Fibroblast of the aortic adventitia (primary cell): Measurements from ENCODE around the gene RAPGEF4. TPM values are rescaled to one million over a fixed set of nuclear protein-coding genes. Genes with fewer than 3 reads are reported as not detected.

ENCODE experiments used
- DNase-seq: peaks from one replicate; pipeline ENCODE4 v3.0.0-alpha.2; 2010; ENCODE audit warnings: low read depth
- H3K4me3 ChIP-seq: 2 replicates; pipeline ENCODE4 v1.5.1; 2011; ENCODE audit warnings: low read depth, mild to moderate bottlenecking, control low read depth, low read length, moderate library complexity
- CTCF ChIP-seq: IDR thresholded peaks from 2 replicates; pipeline ENCODE4 v1.5.1; 2011; ENCODE audit warnings: mild to moderate bottlenecking, low read length, control low read depth, inconsistent platforms; ENCODE audit not compliant: insufficient read depth
- total RNA-seq: library from RNA; depleted of rRNA; stranded (reverse); fragments of >200 nt; gene quantifications from 2 replicates; pipeline ENCODE4 v1.2.3, GENCODE V29; 2012; ENCODE audit warnings: low replicate concordance

RAPGEF4 gene
- total RNA-seq, 1 donor = 1.3 TPM

- no peak overlapping the region for H3K4me3 ChIP-seq
- TF ChIP-seq CTCF = no peak
- DNase-seq = no peak
Observed at GRCh38 chr2:172753610-172754009, 18.0 kb downstream of the RAPGEF4 start.

GRCh38 chr2:172759441-172759840 lies 23.8 kb downstream of the RAPGEF4 start:
- no peak for DNase-seq
- no peak for TF ChIP-seq CTCF
- H3K4me3 ChIP-seq = no peak overlapping the region

GRCh38 chr2:172761306-172761705 lies 25.7 kb downstream of the RAPGEF4 start:
- no peak for TF ChIP-seq CTCF
- DNase-seq = no peak
- no peak overlapping the region for H3K4me3 ChIP-seq

GRCh38 chr2:172762574-172762973 lies 26.9 kb downstream of the RAPGEF4 start:
- no peak overlapping the region for H3K4me3 ChIP-seq
- no peak for DNase-seq
- TF ChIP-seq CTCF = no peak

GRCh38 chr2:172763079-172763478 lies 27.4 kb downstream of the RAPGEF4 start:
- DNase-seq = no peak
- no peak overlapping the region for H3K4me3 ChIP-seq
- TF ChIP-seq CTCF = no peak

- H3K4me3 ChIP-seq = no peak overlapping the region
- TF ChIP-seq CTCF = no peak
- DNase-seq = no peak
Observed at GRCh38 chr2:172765662-172766061, 30.0 kb downstream of the RAPGEF4 start.

- no peak for TF ChIP-seq CTCF
- DNase-seq = no peak
- H3K4me3 ChIP-seq = no peak overlapping the region
Observed at GRCh38 chr2:172768401-172768800, 32.8 kb downstream of the RAPGEF4 start.
